Measurements from ENCODE around the gene CDH23.

GRCh38 chr10:71599518-71599917 is 202.8 kb downstream of the CDH23 start:
- TF ChIP-seq E2F5 (CRISPR knock-in tag; IDR thresholded peaks at IDR 0.05) (no peak), KLF10 (CRISPR knock-in tag; IDR thresholded peaks at IDR 0.05) (no peak), TAF1 (IDR thresholded peaks at IDR 0.05; ENCODE audit: control insufficient read depth, extremely low read depth, insufficient read depth, low read length, severe bottlenecking) (no peak), ZNF318 (IDR thresholded peaks at IDR 0.05; ENCODE audit: borderline replicate concordance in 1 of 2, low read depth in 1 of 2) (no peak)
